CD4-positive, alpha-beta T cell (primary cell): ENCODE measurements around the gene USP35. TPM values are rescaled to one million over a fixed set of nuclear protein-coding genes. Genes with fewer than 3 reads are reported as not detected.

Experiments used
- ATAC-seq: fragments of 200-7000 bp; cut with Tn5 transposase; one replicate; pipeline ENCODE4 v1.10.0; 2022; ENCODE audit warnings: mild to moderate bottlenecking; ENCODE audit not compliant: poor library complexity
- CTCF ChIA-PET: fragments of 350-600 bp; sonication (Branson Sonifier 250); formaldehyde crosslinking; loops from one replicate; lab custom pipeline; 2021; ENCODE audit warnings: antibody characterized with exemption, inconsistent platforms; lab: Charles Lee
- POLR2A ChIA-PET: fragments of 350-600 bp; sonication (Branson Sonifier 250); formaldehyde crosslinking; loops from one replicate; lab custom pipeline; 2021; ENCODE audit warnings: antibody characterized with exemption, inconsistent platforms; lab: Charles Lee
- DNase-seq, 14 experiments: peaks; one replicate each; pipeline ENCODE4 v3.0.0-alpha.2; 2013 to 2020; ENCODE audit warnings: mixed read lengths in 2 of 14
- H3K27ac ChIP-seq, 2 donors: one replicate each; pipeline versions ENCODE4 v1.5.1 to v1.7.0; 2013; ENCODE audit warnings: low read length in 2 of 2, low read depth in 1 of 2, mild to moderate bottlenecking in 1 of 2
- H3K27me3 ChIP-seq, 2 experiments: 1 replicate in 1 of 2; 2 replicates in 1 of 2; pipeline versions ENCODE4 v1.6.1 to v1.7.0; 2013; ENCODE audit warnings: low read length in 2 of 2, control low read depth in 1 of 2, mild to moderate bottlenecking in 1 of 2, moderate library complexity in 1 of 2; ENCODE audit not compliant: insufficient read depth in 2 of 2, control insufficient read depth in 1 of 2
- H3K36me3 ChIP-seq: one replicate; pipeline ENCODE4 v1.6.1; 2013; ENCODE audit warnings: low read length, control low read depth; ENCODE audit not compliant: insufficient read depth
- H3K4me1 ChIP-seq: one replicate; pipeline ENCODE4 v1.6.1; 2013; ENCODE audit warnings: low read length, control low read depth; ENCODE audit not compliant: insufficient read depth
- H3K4me3 ChIP-seq: one replicate; pipeline ENCODE4 v1.5.1; 2013; ENCODE audit warnings: mild to moderate bottlenecking, low read length, moderate library complexity
- H3K9me3 ChIP-seq, 2 experiments: 1 replicate in 1 of 2; 2 replicates in 1 of 2; pipeline versions ENCODE4 v1.6.1 to v1.7.0; 2013; ENCODE audit warnings: low read length in 2 of 2, mild to moderate bottlenecking in 2 of 2, control low read depth in 1 of 2, moderate library complexity in 1 of 2; ENCODE audit not compliant: control insufficient read depth in 1 of 2, insufficient read depth in 1 of 2
- H3K27ac Mint-ChIP-seq: one replicate; pipeline ENCODE4 v1.8.0; 2020; ENCODE audit warnings: mixed read lengths
- H3K27me3 Mint-ChIP-seq: one replicate; pipeline ENCODE4 v1.8.0; 2021; ENCODE audit warnings: mixed read lengths
- H3K36me3 Mint-ChIP-seq: one replicate; pipeline ENCODE4 v1.8.0; 2021; ENCODE audit warnings: low read depth, mixed read lengths
- H3K4me1 Mint-ChIP-seq: one replicate; pipeline ENCODE4 v1.8.0; 2021; ENCODE audit warnings: low read depth, mixed read lengths
- H3K4me3 Mint-ChIP-seq: one replicate; pipeline ENCODE4 v1.8.0; 2020; ENCODE audit warnings: mild to moderate bottlenecking, mixed read lengths
- H3K9me3 Mint-ChIP-seq: one replicate; pipeline ENCODE4 v1.8.0; 2020; ENCODE audit warnings: mixed read lengths
- intact Hi-C, 2 experiments: fragments of 100-400 bp; cut with DNase I in 1 of 2; cut with micrococcal nuclease in 1 of 2; formaldehyde crosslinking; loops; one replicate each; pipeline versions ENCODE4 v1.15.1 to v1.9.0; 2023 to 2025; cut with DNase I, micrococcal nuclease
- total RNA-seq, 174 experiments: library from RNA in 2 of 174; stranded (reverse) in 2 of 174; gene quantifications; one replicate each; pipeline ENCODE4 v1.2.3 and lab custom pipeline; 2021 to 2026
- TF ChIP-seq, protein P1 (sequence below): fragments of 200-600 bp; IDR thresholded peaks from one replicate; pipeline ENCODE4 v1.8.0; 2022; ENCODE audit warnings: antibody characterized with exemption, mild to moderate bottlenecking

The USP35 gene
- total RNA-seq, 2 experiments from 2014 or later = 29.2 to 33.1 TPM

- POLR2A ChIA-PET = interaction anchor here (0.9 kb wide), 1 partner anchor 29 kb away, joined by 3 read pairs; the partner anchor contains the start of gene ALG8
- Mint-ChIP-seq H3K36me3 (peaks cover 15% of the 10 kb centered on the region), H3K9me3 (no peaks in the 10 kb centered on the region), H3K4me1 (no peaks in the 10 kb centered on the region), H3K27me3 (no peaks in the 10 kb centered on the region), H3K27ac (peak overlapping the region; percentile 4), H3K4me3 (no peak overlapping the region)
- intact Hi-C loops = no loop called here
- DNase-seq (no peak), ATAC-seq (no peak)
- H3K4me1 ChIP-seq = no peaks in the 10 kb centered on the region
- CTCF ChIA-PET = no interaction called here
- H3K27me3 ChIP-seq = no peaks in the 10 kb centered on the region
- TF ChIP-seq, protein P1, sequence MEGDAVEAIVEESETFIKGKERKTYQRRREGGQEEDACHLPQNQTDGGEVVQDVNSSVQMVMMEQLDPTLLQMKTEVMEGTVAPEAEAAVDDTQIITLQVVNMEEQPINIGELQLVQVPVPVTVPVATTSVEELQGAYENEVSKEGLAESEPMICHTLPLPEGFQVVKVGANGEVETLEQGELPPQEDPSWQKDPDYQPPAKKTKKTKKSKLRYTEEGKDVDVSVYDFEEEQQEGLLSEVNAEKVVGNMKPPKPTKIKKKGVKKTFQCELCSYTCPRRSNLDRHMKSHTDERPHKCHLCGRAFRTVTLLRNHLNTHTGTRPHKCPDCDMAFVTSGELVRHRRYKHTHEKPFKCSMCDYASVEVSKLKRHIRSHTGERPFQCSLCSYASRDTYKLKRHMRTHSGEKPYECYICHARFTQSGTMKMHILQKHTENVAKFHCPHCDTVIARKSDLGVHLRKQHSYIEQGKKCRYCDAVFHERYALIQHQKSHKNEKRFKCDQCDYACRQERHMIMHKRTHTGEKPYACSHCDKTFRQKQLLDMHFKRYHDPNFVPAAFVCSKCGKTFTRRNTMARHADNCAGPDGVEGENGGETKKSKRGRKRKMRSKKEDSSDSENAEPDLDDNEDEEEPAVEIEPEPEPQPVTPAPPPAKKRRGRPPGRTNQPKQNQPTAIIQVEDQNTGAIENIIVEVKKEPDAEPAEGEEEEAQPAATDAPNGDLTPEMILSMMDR = no peak
- peaks cover 11% of the 10 kb centered on the region for H3K36me3 ChIP-seq
- H3K9me3 ChIP-seq = no peaks in the 10 kb centered on the region
- H3K27ac ChIP-seq = no peak overlapping the region
- no peak overlapping the region for H3K4me3 ChIP-seq
Measured at GRCh38 chr11:78168539-78169477, 19.9 kb upstream of the USP35 start.

- H3K4me1 Mint-ChIP-seq = no peaks in the 10 kb centered on the region
- H3K36me3 Mint-ChIP-seq = peaks cover 26% of the 10 kb centered on the region
- intact Hi-C loops = no loop called here
- CTCF ChIA-PET = no interaction called here
- TF ChIP-seq, protein P1 = no peak
- no peaks in the 10 kb centered on the region for H3K9me3 ChIP-seq
- H3K27ac Mint-ChIP-seq = no peak overlapping the region
- ATAC-seq (no peak), DNase-seq (no peak)
- H3K9me3 Mint-ChIP-seq = no peaks in the 10 kb centered on the region
- H3K27ac ChIP-seq = no peak overlapping the region
- no peaks in the 10 kb centered on the region for H3K4me1 ChIP-seq
- peaks cover 15% of the 10 kb centered on the region for H3K36me3 ChIP-seq
- H3K4me3 ChIP-seq = no peak overlapping the region
- no peaks in the 10 kb centered on the region for H3K27me3 Mint-ChIP-seq
- H3K4me3 Mint-ChIP-seq = no peak overlapping the region
- POLR2A ChIA-PET = no interaction called here
- no peaks in the 10 kb centered on the region for H3K27me3 ChIP-seq
Measured at GRCh38 chr11:78170413-78170812, 18.3 kb upstream of the USP35 start.

- H3K27me3 ChIP-seq = no peaks in the 10 kb centered on the region
- H3K4me1 Mint-ChIP-seq = no peaks in the 10 kb centered on the region
- intact Hi-C loops = no loop called here
- no peak overlapping the region for H3K4me3 ChIP-seq
- H3K27ac ChIP-seq = no peak overlapping the region
- H3K4me3 Mint-ChIP-seq = no peak overlapping the region
- H3K27me3 Mint-ChIP-seq = no peaks in the 10 kb centered on the region
- ATAC-seq = no peak
- no peak overlapping the region for H3K27ac Mint-ChIP-seq
- TF ChIP-seq, protein P1 = no peak
- peaks cover 30% of the 10 kb centered on the region for H3K36me3 Mint-ChIP-seq
- DNase-seq = no peak
- H3K4me1 ChIP-seq = no peaks in the 10 kb centered on the region
- no peaks in the 10 kb centered on the region for H3K9me3 ChIP-seq
- CTCF ChIA-PET = no interaction called here
- POLR2A ChIA-PET = no interaction called here
- peaks cover 15% of the 10 kb centered on the region for H3K36me3 ChIP-seq
- H3K9me3 Mint-ChIP-seq = no peaks in the 10 kb centered on the region
Measured at GRCh38 chr11:78170874-78171549, 17.7 kb upstream of the USP35 start.
